Measurements from ENCODE around the gene SEPTIN11. TPM values are rescaled to one million over a fixed set of nuclear protein-coding genes. Genes with fewer than 3 reads are reported as not detected.

SEPTIN11 gene
- total RNA-seq, 1 donor from 2014 or later: 192 TPM

DNA sequence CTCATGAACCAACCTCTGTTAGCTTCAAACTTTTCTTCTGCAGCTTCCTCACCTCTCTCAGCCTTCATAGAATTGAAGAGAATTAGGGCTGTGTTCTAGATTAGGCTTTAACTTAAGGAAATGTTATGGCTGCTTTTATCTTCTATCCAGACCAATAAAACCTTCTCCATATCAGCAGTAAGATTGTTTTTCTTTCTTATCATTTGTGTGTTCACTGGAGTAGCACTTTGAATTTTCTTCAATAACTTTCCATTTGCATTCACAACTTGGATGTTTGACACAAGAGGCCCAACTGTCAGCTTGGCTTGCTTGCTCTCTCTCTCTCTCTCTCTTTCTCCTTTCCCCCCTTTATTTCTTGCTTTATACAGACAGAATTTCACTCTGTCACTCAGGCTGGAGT is 28.8 kb upstream of the SEPTIN11 start:
- Mint-ChIP-seq H3K27me3 (ENCODE audit: low read depth) (no peaks in the 10 kb centered on the region), H3K27ac (ENCODE audit: unreplicated experiment) (no peak overlapping the region), H3K4me1 (no peaks in the 10 kb centered on the region), H3K9me3 (peaks cover 6% of the 10 kb centered on the region), H3K36me3 (ENCODE audit: low read depth) (peaks cover 6% of the 10 kb centered on the region), H3K4me3 (no peak overlapping the region)
- no peak for TF ChIP-seq CTCF (conservative IDR thresholded peaks at IDR 0.05)
- no peak for DNase-seq (ENCODE audit: low read depth, low spot score)

- no peak for TF ChIP-seq CTCF (conservative IDR thresholded peaks at IDR 0.05)
- Mint-ChIP-seq H3K36me3 (ENCODE audit: low read depth) (peaks cover 6% of the 10 kb centered on the region), H3K4me1 (no peaks in the 10 kb centered on the region), H3K9me3 (peaks cover 6% of the 10 kb centered on the region), H3K4me3 (no peak overlapping the region), H3K27ac (ENCODE audit: unreplicated experiment) (no peak overlapping the region), H3K27me3 (ENCODE audit: low read depth) (no peaks in the 10 kb centered on the region)
- no peak for DNase-seq (ENCODE audit: low read depth, low spot score)
Measured at GRCh38 chr4:76923619-76924357, 25.8 kb upstream of the SEPTIN11 start.

DNA sequence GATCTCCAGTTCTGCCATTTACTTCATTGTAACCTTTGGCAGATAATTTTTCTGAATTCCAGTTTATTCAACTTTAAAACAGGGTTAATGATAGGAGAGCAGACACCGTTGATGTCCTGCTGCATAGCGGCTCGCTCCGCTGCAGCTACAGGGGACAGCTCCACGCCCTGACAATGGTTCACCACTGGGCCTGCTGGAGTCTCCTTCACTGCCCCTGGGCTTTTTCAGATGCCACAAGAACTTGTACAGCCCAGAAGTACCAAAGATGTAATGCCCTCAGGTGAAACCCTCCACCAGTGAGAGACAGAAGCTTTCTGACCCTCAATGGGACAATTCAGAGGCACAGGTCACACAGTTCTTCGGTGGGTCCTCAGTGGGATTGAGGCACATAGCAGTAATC is 22.7 kb upstream of the SEPTIN11 start:
- Mint-ChIP-seq H3K9me3 (no peaks in the 10 kb centered on the region), H3K4me3 (no peak overlapping the region), H3K4me1 (no peaks in the 10 kb centered on the region), H3K36me3 (ENCODE audit: low read depth) (no peaks in the 10 kb centered on the region), H3K27ac (ENCODE audit: unreplicated experiment) (no peak overlapping the region), H3K27me3 (ENCODE audit: low read depth) (no peaks in the 10 kb centered on the region)
- no peak for TF ChIP-seq CTCF (conservative IDR thresholded peaks at IDR 0.05)
- no peak for DNase-seq (ENCODE audit: low read depth, low spot score)

DNA sequence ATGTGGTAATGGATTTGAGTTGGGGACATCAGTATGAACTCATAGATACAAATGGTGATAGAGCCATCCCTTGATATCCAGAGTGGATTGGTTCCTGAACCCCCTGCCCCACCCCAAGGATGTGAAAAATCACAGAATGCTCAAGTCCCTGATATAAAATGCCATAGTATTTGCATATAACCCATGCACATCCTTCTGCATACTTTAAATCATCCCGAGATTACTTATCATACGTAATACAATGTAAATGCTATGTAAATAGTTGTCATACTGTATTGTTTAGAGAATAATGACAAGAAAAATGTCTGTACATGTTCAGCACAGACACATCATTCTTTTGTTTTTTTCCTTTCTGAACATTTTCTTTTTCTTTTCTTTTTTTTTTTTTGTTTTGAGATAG is 18.9 kb upstream of the SEPTIN11 start:
- H3K27ac Mint-ChIP-seq (ENCODE audit: unreplicated experiment): no peak overlapping the region
- no peaks in the 10 kb centered on the region for H3K27me3 Mint-ChIP-seq (ENCODE audit: low read depth)
- no peak for DNase-seq (ENCODE audit: low read depth, low spot score)
- H3K4me1 Mint-ChIP-seq: no peaks in the 10 kb centered on the region
- no peaks in the 10 kb centered on the region for H3K36me3 Mint-ChIP-seq (ENCODE audit: low read depth)
- no peak for TF ChIP-seq CTCF (conservative IDR thresholded peaks at IDR 0.05)
- no peak overlapping the region for H3K4me3 Mint-ChIP-seq
- no peaks in the 10 kb centered on the region for H3K9me3 Mint-ChIP-seq

DNA sequence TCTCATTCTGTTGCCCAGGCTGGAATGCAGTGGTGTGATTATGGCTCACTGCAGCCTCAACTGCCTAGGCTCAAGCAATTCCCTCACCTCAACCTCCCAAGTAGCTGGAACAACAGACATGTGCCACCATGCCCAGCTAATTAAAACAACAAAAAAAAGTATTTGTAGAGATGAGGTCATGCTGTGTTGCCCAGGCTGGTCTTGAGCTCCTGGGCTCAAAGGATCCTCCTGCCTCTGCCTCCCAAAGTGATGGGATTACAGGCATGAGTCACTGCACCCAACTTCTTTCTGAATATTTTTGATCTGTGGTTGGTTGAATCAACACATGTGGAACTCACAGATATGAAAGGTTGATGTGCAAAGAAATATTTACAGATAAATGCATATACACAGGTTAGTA is 18.5 kb upstream of the SEPTIN11 start:
- DNase-seq (ENCODE audit: low read depth, low spot score): no peak
- H3K4me3 Mint-ChIP-seq: no peak overlapping the region
- no peaks in the 10 kb centered on the region for H3K27me3 Mint-ChIP-seq (ENCODE audit: low read depth)
- no peaks in the 10 kb centered on the region for H3K9me3 Mint-ChIP-seq
- TF ChIP-seq CTCF (conservative IDR thresholded peaks at IDR 0.05): no peak
- H3K36me3 Mint-ChIP-seq (ENCODE audit: low read depth): no peaks in the 10 kb centered on the region
- no peak overlapping the region for H3K27ac Mint-ChIP-seq (ENCODE audit: unreplicated experiment)
- no peaks in the 10 kb centered on the region for H3K4me1 Mint-ChIP-seq

Data from neural crest cell (in vitro differentiated cells).